ENCODE data around the gene TCEAL9. TPM values are rescaled to one million over a fixed set of nuclear protein-coding genes. Genes with fewer than 3 reads are reported as not detected.

TCEAL9 gene
- total RNA-seq, 6 experiments from 2014 or later, result 2.5 to 14.3 (median 9.1) TPM

DNA sequence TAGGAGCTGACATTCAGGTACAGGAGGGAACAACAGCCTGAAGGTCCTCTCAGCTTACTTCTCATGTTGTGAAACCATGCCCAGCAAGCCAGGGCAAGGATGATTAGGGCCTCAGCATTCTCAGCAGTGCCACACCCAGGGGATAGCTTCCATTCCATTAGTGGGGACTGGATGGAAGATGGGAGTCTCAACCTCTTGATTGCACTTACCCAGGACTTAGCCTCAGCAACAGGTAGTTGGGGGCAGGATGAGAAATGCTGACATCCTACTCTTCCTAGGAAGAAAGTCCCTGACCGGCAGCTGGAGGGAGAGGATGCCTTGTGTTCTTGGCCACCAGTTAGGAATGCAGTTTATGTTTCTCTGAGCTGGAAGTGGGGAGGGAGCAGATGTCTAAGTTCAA, 11.2 kb downstream of the TCEAL9 start:
- Histone ChIP-seq H3K4me1 (no peaks in the 10 kb centered on the region), H3K4me3 (no peak overlapping the region), H3K9me3 (no peaks in the 10 kb centered on the region), H3K36me3 (no peaks in the 10 kb centered on the region), H3K27me3 (peaks cover 0 to 13% of the 10 kb centered on the region in 2 donors), H3K27ac (no peak overlapping the region)
- DNase-seq, result no peak
- no CpG with 5 or more reads among the region's 1 CpG for WGBS (ENCODE audit: insufficient coverage, low coverage, low lambda C conversion rate, missing lambda C conversion rate)
- ATAC-seq, result no peak
- intact Hi-C loops (cut with DNase I), result no loop called here
- TF ChIP-seq POLR2A (IDR thresholded peaks at IDR 0.05), result no peak
- TF ChIP-seq, protein P1, sequence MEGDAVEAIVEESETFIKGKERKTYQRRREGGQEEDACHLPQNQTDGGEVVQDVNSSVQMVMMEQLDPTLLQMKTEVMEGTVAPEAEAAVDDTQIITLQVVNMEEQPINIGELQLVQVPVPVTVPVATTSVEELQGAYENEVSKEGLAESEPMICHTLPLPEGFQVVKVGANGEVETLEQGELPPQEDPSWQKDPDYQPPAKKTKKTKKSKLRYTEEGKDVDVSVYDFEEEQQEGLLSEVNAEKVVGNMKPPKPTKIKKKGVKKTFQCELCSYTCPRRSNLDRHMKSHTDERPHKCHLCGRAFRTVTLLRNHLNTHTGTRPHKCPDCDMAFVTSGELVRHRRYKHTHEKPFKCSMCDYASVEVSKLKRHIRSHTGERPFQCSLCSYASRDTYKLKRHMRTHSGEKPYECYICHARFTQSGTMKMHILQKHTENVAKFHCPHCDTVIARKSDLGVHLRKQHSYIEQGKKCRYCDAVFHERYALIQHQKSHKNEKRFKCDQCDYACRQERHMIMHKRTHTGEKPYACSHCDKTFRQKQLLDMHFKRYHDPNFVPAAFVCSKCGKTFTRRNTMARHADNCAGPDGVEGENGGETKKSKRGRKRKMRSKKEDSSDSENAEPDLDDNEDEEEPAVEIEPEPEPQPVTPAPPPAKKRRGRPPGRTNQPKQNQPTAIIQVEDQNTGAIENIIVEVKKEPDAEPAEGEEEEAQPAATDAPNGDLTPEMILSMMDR (IDR thresholded peaks at IDR 0.05), result no peak

GRCh38 chrX:103369479-103369878, 13.2 kb downstream of the TCEAL9 start:
- H3K27me3 ChIP-seq, result peaks cover 0 to 13% of the 10 kb centered on the region in 2 donors
- DNase-seq, result no peak
- H3K9me3 ChIP-seq, result no peaks in the 10 kb centered on the region
- intact Hi-C loops (cut with DNase I), result no loop called here
- ATAC-seq, result no peak
- H3K36me3 ChIP-seq, result no peaks in the 10 kb centered on the region
- H3K27ac ChIP-seq, result no peak overlapping the region
- TF ChIP-seq, protein P1 (IDR thresholded peaks at IDR 0.05), result no peak
- TF ChIP-seq POLR2A (IDR thresholded peaks at IDR 0.05), result no peak
- H3K4me3 ChIP-seq, result no peak overlapping the region
- no peaks in the 10 kb centered on the region for H3K4me1 ChIP-seq

DNA sequence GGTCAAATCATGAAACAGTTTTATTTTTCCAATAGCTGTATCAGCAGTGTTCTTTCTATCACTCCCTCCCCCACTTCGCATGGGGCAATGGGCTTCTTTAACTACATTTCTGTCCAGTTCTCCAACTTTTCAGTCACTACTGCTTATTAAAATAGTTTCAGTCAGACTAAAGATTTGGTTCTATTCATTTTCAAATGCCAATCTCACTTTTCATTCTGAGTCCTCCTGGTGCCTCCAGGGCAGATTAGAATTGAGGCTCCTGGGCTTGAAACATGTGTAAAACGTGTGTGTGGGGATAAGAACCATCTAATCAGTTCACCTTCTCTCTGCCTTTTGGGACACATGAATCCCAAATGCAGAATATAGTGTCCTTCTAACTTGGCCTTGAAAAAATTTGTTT, 16.6 kb downstream of the TCEAL9 start:
- H3K4me1 ChIP-seq, result no peaks in the 10 kb centered on the region
- H3K27me3 ChIP-seq, result peaks cover 0 to 5% of the 10 kb centered on the region in 2 donors
- H3K27ac ChIP-seq, result no peak overlapping the region
- H3K36me3 ChIP-seq, result no peaks in the 10 kb centered on the region
- no peak for ATAC-seq
- intact Hi-C loops (cut with DNase I), result no loop called here
- TF ChIP-seq POLR2A (IDR thresholded peaks at IDR 0.05), result no peak
- TF ChIP-seq, protein P1 (IDR thresholded peaks at IDR 0.05), result no peak
- no peak overlapping the region for H3K4me3 ChIP-seq
- no peaks in the 10 kb centered on the region for H3K9me3 ChIP-seq
- DNase-seq, result no peak
- WGBS (ENCODE audit: insufficient coverage, low coverage, low lambda C conversion rate, missing lambda C conversion rate), result 52% methylated on average over 2 of the region's 2 CpGs

DNA sequence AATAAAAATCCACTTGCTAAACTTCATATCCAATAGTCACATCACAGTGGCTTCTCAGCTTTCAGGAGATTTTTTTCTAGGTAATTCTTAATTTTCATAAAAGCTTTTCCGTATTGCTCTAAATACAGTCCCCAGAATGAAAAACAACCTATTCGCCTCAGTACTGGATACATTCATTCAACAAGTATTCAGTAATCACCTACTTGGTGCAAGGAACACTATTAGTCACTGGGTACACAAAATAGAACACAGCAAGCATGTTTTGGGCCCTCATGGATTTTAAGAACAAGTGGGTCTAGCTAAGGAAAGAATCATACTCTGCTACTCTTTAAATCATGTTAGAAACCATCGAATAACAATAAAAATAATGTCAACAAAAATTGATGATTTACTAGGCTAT, 17.3 kb downstream of the TCEAL9 start:
- intact Hi-C loops (cut with DNase I), result no loop called here
- TF ChIP-seq, protein P1 (IDR thresholded peaks at IDR 0.05), result no peak
- TF ChIP-seq POLR2A (IDR thresholded peaks at IDR 0.05), result no peak
- Histone ChIP-seq H3K36me3 (no peaks in the 10 kb centered on the region), H3K9me3 (no peaks in the 10 kb centered on the region), H3K4me1 (no peaks in the 10 kb centered on the region), H3K27me3 (peaks cover 0 to 5% of the 10 kb centered on the region in 2 donors), H3K4me3 (no peak overlapping the region), H3K27ac (no peak overlapping the region)
- DNase-seq (no peak), ATAC-seq (peak in 1 of 4 donors; percentile 51)
- WGBS (ENCODE audit: insufficient coverage, low coverage, low lambda C conversion rate, missing lambda C conversion rate), result 58% methylated on average over 3 of the region's 3 CpGs

All from right lobe of liver (tissue), 6 donors.